CD14-positive monocyte (primary cell): ENCODE measurements around the gene CNPY1. TPM values are rescaled to one million over a fixed set of nuclear protein-coding genes. Genes with fewer than 3 reads are reported as not detected.

Experiments
- DNase-seq, 3 donors: peaks; one replicate each; pipeline ENCODE4 v3.0.0-alpha.2; 2011 to 2022
- H2AFZ ChIP-seq: 2 replicates; pipeline ENCODE4 v1.6.0; 2012; ENCODE audit warnings: mild to moderate bottlenecking, low read depth, low read length, inconsistent platforms; ENCODE audit not compliant: insufficient read depth, poor library complexity, severe bottlenecking
- H3K27ac ChIP-seq, 2 donors: 1 replicate in 1 of 2; 2 replicates in 1 of 2; pipeline ENCODE4 v1.5.1; 2012 to 2013; ENCODE audit warnings: low read length in 2 of 2, control low read depth in 1 of 2, inconsistent platforms in 1 of 2, low read depth in 1 of 2, mild to moderate bottlenecking in 1 of 2
- H3K27me3 ChIP-seq, 2 donors: one replicate each; pipeline versions ENCODE4 v1.6.0 to v1.6.1; 2011 to 2013; ENCODE audit warnings: low read length in 2 of 2; ENCODE audit not compliant: control insufficient read depth in 2 of 2, insufficient read depth in 2 of 2
- H3K36me3 ChIP-seq, 2 donors: replicated peaks in 1 of 2; 1 replicate in 1 of 2; 2 replicates in 1 of 2; pipeline versions ENCODE4 v1.5.1 to v1.6.1; 2012 to 2013; ENCODE audit warnings: low read length in 2 of 2, control low read depth in 1 of 2, inconsistent platforms in 1 of 2, mild to moderate bottlenecking in 1 of 2; ENCODE audit not compliant: insufficient read depth in 2 of 2, control insufficient read depth in 1 of 2
- H3K4me1 ChIP-seq, 2 donors: 1 replicate in 1 of 2; 2 replicates in 1 of 2; pipeline versions ENCODE4 v1.5.1 to v1.6.1; 2012 to 2013; ENCODE audit warnings: low read length in 2 of 2, control low read depth in 1 of 2, inconsistent platforms in 1 of 2, mild to moderate bottlenecking in 1 of 2, moderate library complexity in 1 of 2; ENCODE audit not compliant: insufficient read depth in 2 of 2, control insufficient read depth in 1 of 2
- H3K4me2 ChIP-seq: replicated peaks from 2 replicates; pipeline ENCODE3; 2012; ENCODE audit warnings: low read length, moderate library complexity, mild to moderate bottlenecking; ENCODE audit not compliant: poor library complexity, severe bottlenecking; ENCODE audit errors: extremely low read depth
- H3K4me3 ChIP-seq, 3 experiments: fragments of 200-600 bp in 1 of 3; sonication (generic) in 1 of 3; replicated peaks in 1 of 3; 1 replicate in 2 of 3; 2 replicates in 1 of 3; pipeline ENCODE4 v1.5.1; 2011 to 2013; ENCODE audit warnings: low read length in 3 of 3, mild to moderate bottlenecking in 3 of 3, control low read depth in 2 of 3, low read depth in 2 of 3, inconsistent platforms in 1 of 3, moderate library complexity in 1 of 3
- H3K79me2 ChIP-seq: 2 replicates; pipeline ENCODE4 v1.6.0; 2012; ENCODE audit warnings: mild to moderate bottlenecking, control low read depth, inconsistent platforms, low read length, moderate library complexity; ENCODE audit not compliant: insufficient read depth
- H3K9ac ChIP-seq: 2 replicates; pipeline ENCODE4 v1.6.0; 2017; ENCODE audit warnings: low read length, mild to moderate bottlenecking; ENCODE audit not compliant: insufficient read depth, poor library complexity, severe bottlenecking
- H3K9me3 ChIP-seq, 2 donors: replicated peaks in 1 of 2; 1 replicate in 1 of 2; 2 replicates in 1 of 2; pipeline versions ENCODE4 v1.5.1 to v1.6.1; 2012 to 2013; ENCODE audit warnings: low read length in 2 of 2, control low read depth in 1 of 2; ENCODE audit not compliant: control insufficient read depth in 1 of 2, insufficient read depth in 1 of 2
- H4K20me1 ChIP-seq: 2 replicates; pipeline ENCODE4 v1.6.0; 2012; ENCODE audit warnings: mild to moderate bottlenecking, low read length, control low read depth, moderate library complexity; ENCODE audit not compliant: insufficient read depth
- H3K27ac Mint-ChIP-seq, 7 donors: one replicate each; pipeline ENCODE4 v1.8.0; 2020; ENCODE audit warnings: mild to moderate bottlenecking in 7 of 7, mixed read lengths in 7 of 7, moderate library complexity in 6 of 7, inconsistent platforms in 2 of 7
- H3K27me3 Mint-ChIP-seq, 3 donors: one replicate each; pipeline ENCODE4 v1.8.0; 2021 to 2022; ENCODE audit warnings: low read depth in 3 of 3, mild to moderate bottlenecking in 3 of 3, mixed read lengths in 3 of 3, moderate library complexity in 3 of 3, inconsistent platforms in 1 of 3
- H3K36me3 Mint-ChIP-seq, 2 donors: one replicate each; pipeline ENCODE4 v1.8.0; 2020; ENCODE audit warnings: mixed read lengths in 2 of 2, inconsistent platforms in 1 of 2, mild to moderate bottlenecking in 1 of 2
- H3K4me1 Mint-ChIP-seq: one replicate; pipeline ENCODE4 v1.8.0; 2020; ENCODE audit warnings: mild to moderate bottlenecking, mixed read lengths
- H3K4me3 Mint-ChIP-seq, 2 donors: one replicate each; pipeline ENCODE4 v1.8.0; 2020; ENCODE audit warnings: mild to moderate bottlenecking in 2 of 2, mixed read lengths in 2 of 2, moderate library complexity in 1 of 2
- H3K9me3 Mint-ChIP-seq, 7 donors: one replicate each; pipeline ENCODE4 v1.8.0; 2020 to 2022; ENCODE audit warnings: mixed read lengths in 7 of 7, mild to moderate bottlenecking in 6 of 7, moderate library complexity in 6 of 7, inconsistent platforms in 2 of 7
- WGBS: methylation state at CpG from one replicate; pipeline ENCODE4 v1.1.5; 2013; ENCODE audit warnings: missing lambda C conversion rate; ENCODE audit not compliant: insufficient coverage; 5-methylcytosine and 5-hydroxymethylcytosine counted together
- intact Hi-C, 2 donors: fragments of 100-400 bp; cut with micrococcal nuclease; formaldehyde crosslinking; loops; one replicate each; pipeline versions ENCODE4 v1.15.0 to v1.15.1; 2023
- polyA plus RNA-seq, 3 donors: library from polyadenylated mRNA; depleted of rRNA in 1 of 3; unstranded in 2 of 3; stranded (reverse) in 1 of 3; fragments of 300-500 nt in 2 of 3; fragments of >200 nt in 1 of 3; fragmentation: Illumina TruSeq in 2 of 3; gene quantifications; 1 replicate in 2 of 3; 2 replicates in 1 of 3; pipeline ENCODE4 v1.2.3, GENCODE V29; 2012 to 2021
- TF ChIP-seq, protein P1 (sequence below): fragments of 200-600 bp; IDR thresholded peaks from one replicate; pipeline ENCODE4 v1.8.0; 2022; ENCODE audit warnings: antibody characterized with exemption, mild to moderate bottlenecking

CNPY1 gene
- polyA plus RNA-seq, 3 donors, result not detected

DNA sequence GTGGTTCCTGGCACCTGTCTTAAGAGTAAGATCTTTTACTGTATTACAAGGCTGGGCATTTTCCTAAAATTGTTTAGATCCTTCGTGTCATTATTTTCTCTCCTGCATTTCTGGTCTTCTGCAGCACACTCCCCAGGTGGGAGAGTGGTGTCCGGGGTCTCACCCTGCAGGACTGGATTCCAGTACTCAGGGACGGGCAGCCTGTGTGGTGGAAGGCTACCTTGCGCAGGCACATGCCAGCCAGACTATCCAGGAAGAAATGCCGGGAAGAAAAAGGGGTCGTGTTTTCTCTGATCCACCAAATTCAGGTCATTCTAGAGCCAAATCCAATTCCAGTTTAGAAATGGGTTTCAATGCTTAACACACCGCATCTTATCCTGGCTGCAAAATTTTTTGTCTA lies 27.7 kb downstream of the CNPY1 start:
- no peak overlapping the region for H3K4me3 Mint-ChIP-seq
- H3K27ac ChIP-seq, result no peak overlapping the region
- no peaks in the 10 kb centered on the region for H3K79me2 ChIP-seq
- no peaks in the 10 kb centered on the region for H3K36me3 Mint-ChIP-seq
- WGBS, result 92% methylated on average over 2 of the region's 7 CpGs
- H3K27ac Mint-ChIP-seq, result no peak overlapping the region
- no peak overlapping the region for H3K4me2 ChIP-seq
- DNase-seq, result no peak
- TF ChIP-seq, protein P1, sequence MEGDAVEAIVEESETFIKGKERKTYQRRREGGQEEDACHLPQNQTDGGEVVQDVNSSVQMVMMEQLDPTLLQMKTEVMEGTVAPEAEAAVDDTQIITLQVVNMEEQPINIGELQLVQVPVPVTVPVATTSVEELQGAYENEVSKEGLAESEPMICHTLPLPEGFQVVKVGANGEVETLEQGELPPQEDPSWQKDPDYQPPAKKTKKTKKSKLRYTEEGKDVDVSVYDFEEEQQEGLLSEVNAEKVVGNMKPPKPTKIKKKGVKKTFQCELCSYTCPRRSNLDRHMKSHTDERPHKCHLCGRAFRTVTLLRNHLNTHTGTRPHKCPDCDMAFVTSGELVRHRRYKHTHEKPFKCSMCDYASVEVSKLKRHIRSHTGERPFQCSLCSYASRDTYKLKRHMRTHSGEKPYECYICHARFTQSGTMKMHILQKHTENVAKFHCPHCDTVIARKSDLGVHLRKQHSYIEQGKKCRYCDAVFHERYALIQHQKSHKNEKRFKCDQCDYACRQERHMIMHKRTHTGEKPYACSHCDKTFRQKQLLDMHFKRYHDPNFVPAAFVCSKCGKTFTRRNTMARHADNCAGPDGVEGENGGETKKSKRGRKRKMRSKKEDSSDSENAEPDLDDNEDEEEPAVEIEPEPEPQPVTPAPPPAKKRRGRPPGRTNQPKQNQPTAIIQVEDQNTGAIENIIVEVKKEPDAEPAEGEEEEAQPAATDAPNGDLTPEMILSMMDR, result no peak
- H2AFZ ChIP-seq, result no peak overlapping the region
- H4K20me1 ChIP-seq, result no peaks in the 10 kb centered on the region
- peaks cover 50 to 86% (median 61%) of the 10 kb centered on the region in 3 donors for H3K27me3 Mint-ChIP-seq
- no peaks in the 10 kb centered on the region for H3K4me1 ChIP-seq
- H3K4me1 Mint-ChIP-seq, result no peaks in the 10 kb centered on the region
- H3K36me3 ChIP-seq, result no peaks in the 10 kb centered on the region
- intact Hi-C loops, result no loop called here
- H3K4me3 ChIP-seq, result no peak overlapping the region
- no peak overlapping the region for H3K9ac ChIP-seq
- no peaks in the 10 kb centered on the region for H3K9me3 ChIP-seq
- H3K9me3 Mint-ChIP-seq, result no peaks in the 10 kb centered on the region
- peaks cover 7 to 48% of the 10 kb centered on the region in 2 donors for H3K27me3 ChIP-seq

DNA sequence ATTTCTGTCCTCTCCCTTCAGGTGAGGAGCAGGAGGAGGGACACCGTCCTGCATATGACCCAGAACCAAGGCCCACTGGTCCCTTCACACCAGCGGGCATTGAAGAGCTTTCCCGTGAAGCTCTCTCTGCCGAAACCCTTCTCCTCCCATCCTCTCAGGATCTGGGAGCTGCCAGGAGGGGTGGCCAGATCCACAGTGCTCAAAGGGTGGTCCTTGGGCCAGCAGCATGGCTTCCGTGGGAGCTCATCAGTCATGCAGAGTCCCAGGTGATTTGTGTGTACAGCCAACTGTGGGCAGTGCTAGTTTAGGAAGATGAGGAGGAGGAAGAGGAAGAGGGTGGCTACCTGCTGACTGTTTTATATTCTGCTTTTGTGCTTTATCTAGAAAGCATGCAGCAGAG lies 28.4 kb downstream of the CNPY1 start:
- H3K9me3 Mint-ChIP-seq, result no peaks in the 10 kb centered on the region
- no peaks in the 10 kb centered on the region for H3K36me3 ChIP-seq
- no peak for DNase-seq
- H4K20me1 ChIP-seq, result no peaks in the 10 kb centered on the region
- H3K4me2 ChIP-seq, result no peak overlapping the region
- H3K79me2 ChIP-seq, result no peaks in the 10 kb centered on the region
- no peak overlapping the region for H3K27ac Mint-ChIP-seq
- intact Hi-C loops, result no loop called here
- no peak overlapping the region for H3K27ac ChIP-seq
- no peak overlapping the region for H3K4me3 ChIP-seq
- H3K4me3 Mint-ChIP-seq, result no peak overlapping the region
- TF ChIP-seq, protein P1, result no peak
- 95% methylated on average over 3 of the region's 5 CpGs for WGBS
- no peak overlapping the region for H3K9ac ChIP-seq
- H3K27me3 ChIP-seq, result peaks cover 10 to 55% of the 10 kb centered on the region in 2 donors
- H2AFZ ChIP-seq, result no peak overlapping the region
- H3K9me3 ChIP-seq, result no peaks in the 10 kb centered on the region
- peaks cover 50 to 86% (median 65%) of the 10 kb centered on the region in 3 donors for H3K27me3 Mint-ChIP-seq
- H3K4me1 Mint-ChIP-seq, result no peaks in the 10 kb centered on the region
- no peaks in the 10 kb centered on the region for H3K36me3 Mint-ChIP-seq
- no peaks in the 10 kb centered on the region for H3K4me1 ChIP-seq
